GM12874 (cell line): ENCODE data around the gene CALCR.

Source experiments
- TF ChIP-seq, protein P1 (sequence below): IDR thresholded peaks from 2 replicates; pipeline ENCODE4 v1.5.1; 2011; ENCODE audit warnings: low read depth, mild to moderate bottlenecking, control low read depth, low read length, moderate library complexity; ENCODE audit not compliant: insufficient read depth

Gene CALCR

DNA sequence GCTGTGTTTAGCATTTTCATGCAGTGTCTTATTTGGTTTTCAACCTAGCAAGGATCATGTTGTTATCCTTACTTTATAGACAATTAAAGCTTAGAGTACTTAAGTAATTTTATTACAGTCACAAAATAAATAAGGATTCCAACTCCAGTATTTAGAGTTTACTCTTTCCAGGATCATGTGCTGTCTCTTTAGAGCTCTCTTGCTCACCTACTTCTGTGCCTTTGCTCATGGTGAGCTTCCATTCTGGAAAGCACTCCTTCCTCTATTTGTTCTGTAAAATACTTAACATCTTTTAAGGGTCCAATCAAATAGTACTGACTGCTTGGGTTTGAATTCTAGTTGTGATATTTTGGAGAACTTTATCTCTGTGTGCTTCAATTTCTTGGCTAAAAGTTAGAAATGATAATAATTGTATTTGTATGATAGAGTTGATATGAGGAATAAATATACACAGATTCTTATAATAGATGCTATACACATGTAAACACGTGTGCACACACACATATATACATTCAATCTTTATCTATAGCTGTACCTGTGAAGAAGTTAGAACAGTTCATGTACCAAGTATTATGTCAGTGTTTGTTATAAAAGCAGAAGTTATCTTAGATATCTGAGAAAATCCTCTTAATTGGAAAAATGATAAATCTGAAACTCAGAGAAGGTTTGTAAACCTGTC, 18.2 kb upstream of the CALCR start:
- TF ChIP-seq, protein P1, sequence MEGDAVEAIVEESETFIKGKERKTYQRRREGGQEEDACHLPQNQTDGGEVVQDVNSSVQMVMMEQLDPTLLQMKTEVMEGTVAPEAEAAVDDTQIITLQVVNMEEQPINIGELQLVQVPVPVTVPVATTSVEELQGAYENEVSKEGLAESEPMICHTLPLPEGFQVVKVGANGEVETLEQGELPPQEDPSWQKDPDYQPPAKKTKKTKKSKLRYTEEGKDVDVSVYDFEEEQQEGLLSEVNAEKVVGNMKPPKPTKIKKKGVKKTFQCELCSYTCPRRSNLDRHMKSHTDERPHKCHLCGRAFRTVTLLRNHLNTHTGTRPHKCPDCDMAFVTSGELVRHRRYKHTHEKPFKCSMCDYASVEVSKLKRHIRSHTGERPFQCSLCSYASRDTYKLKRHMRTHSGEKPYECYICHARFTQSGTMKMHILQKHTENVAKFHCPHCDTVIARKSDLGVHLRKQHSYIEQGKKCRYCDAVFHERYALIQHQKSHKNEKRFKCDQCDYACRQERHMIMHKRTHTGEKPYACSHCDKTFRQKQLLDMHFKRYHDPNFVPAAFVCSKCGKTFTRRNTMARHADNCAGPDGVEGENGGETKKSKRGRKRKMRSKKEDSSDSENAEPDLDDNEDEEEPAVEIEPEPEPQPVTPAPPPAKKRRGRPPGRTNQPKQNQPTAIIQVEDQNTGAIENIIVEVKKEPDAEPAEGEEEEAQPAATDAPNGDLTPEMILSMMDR, result no peak

DNA sequence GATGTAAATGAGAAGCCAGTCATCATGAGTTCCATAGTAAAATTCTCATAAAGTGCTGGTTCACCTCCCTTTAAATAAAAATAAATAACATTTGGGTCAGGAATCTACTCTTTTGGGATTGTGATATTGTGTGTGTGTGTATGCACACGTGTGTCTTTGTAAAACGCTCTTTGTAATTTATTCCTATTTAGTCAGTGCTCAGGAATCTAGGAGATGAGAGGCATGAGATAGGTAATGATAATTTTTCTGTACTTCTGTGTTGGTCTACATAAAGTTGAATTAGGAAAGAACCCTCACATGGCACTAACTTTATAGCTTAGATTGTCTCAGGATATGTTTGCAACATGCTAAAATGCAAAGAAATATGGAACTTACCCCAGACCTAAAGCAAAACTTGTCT, 4.9 kb upstream of the CALCR start:
- TF ChIP-seq, protein P1, result no peak

DNA sequence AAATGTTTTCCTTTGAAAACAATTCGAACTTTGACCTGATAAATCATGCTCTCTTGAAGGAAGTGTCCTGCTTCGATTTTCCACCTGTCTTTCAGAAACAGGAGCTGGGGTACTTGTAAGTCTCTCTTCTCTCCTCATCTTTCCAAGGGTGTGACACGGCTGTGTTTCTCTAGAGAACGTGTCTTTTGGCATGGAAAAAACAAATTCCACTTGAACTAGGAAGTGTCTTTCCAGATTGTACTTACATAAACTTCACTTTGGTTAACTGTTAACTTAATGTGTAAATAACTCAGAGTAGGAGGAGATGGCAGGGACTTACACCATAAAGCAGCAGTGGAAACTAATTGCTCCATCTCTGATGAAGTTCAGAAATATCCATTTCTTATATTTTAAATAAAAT, 4.2 kb upstream of the CALCR start:
- TF ChIP-seq, protein P1, result no peak

DNA sequence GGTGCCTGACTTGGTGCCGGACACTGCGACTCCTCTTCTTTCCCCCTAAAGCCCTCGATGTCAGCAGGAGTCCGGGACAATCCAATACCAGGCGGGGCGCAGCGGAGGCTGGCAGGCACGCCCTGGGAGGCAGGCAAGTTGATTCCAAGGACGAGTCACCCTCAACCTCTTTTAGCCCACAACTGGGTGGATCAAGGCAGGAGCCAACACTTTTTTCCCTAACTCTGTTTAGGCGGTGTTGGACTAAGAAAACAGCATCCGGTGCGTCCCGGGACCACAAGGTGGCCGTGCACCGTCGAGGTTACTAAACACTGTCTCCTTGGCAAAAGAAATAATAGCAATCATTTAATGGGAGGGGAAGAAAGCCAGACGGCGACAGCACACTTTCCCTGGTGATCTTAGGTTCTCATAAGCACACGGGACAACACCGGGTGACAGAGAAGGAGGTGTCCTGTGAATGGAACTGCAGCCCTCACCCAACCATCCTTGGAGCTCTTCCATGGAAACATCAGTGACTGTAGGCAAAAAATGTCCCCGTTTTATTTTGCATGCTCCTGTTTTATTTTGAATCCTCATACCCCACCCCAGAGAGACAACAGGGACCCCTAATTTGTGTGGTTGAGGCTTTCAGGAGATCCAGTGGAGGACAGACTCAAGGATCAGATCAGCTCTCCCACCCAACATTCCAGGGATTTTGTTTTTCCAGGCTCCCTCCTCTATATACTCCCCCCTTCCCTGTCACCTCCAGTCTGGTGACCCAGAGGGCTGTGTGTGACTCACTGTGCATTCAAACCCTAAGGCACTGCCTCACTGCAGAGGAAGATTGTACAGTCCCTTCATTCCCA, 1.3 kb upstream of the CALCR start:
- TF ChIP-seq, protein P1, result no peak

DNA sequence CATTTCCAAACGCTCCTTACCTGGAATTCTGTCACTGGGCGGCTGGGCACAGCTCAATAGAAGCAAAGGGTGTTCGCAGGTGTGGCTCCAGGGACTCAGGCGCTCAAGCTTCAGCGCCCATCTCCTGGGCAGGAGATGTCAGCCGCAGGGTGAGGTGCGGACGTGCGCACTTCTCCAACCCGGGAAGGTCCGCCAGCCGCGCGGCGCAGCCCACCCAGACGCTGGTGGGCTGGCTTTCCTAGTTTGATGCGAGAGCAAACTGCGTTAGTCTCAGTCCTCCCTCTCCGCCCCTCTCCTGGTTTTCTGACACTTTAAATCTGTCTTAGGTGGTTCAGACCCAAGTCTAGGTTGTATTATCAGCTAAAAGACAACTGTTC, 267 bp downstream of the CALCR start:
- TF ChIP-seq, protein P1, result no peak

DNA sequence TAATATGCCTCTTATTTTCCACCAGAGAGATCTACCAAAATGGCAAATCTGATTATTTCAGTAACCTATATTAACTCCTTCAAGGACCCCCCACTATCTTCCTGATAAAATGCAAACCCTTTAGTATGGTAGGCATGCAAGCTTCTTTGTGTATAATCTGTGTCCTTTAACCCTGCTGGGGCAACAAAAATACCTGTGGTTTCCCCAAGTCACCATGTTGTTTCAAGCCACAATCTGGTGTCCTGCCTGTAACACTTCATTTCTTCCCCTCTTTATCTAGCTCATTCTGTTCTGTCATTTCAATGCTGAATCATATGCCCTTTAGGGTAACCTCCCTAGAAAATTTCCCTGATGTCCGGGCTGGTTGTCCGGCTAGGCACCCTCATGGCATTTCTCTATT, 5.3 kb downstream of the CALCR start:
- TF ChIP-seq, protein P1, result no peak

DNA sequence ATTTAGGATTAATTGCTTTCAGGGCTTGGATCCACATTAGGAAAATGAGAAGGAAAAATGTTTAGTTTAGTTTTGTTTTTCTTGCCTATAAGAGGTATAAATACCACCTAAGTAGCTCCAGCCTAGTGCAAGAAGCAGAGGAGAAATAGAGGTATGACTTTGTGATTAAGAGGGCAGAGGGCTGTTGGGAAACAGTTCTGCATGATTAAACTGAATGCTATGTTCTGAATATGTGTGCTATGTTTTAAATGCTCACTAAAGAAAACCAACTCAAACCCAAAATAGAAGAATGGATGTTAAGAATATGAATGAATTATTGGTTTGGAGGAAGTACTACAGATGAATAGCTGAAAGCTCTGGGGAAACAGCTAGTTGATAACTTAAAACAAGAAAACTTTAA, 7.6 kb downstream of the CALCR start:
- TF ChIP-seq, protein P1, result no peak
